SH-SY5Y (cell line): ENCODE measurements around the gene OMP.

Experiments used
- GATA2 ChIP-seq: IDR thresholded peaks from 2 replicates; pipeline ENCODE4 v1.6.1; 2011; ENCODE audit warnings: mild to moderate bottlenecking, low read depth, low read length
- GATA3 ChIP-seq: IDR thresholded peaks from 2 replicates; pipeline ENCODE4 v1.6.1; 2011; ENCODE audit warnings: low read depth, mild to moderate bottlenecking, low read length, moderate library complexity

Gene OMP

GRCh38 chr11:77089004-77089545 is 13.6 kb upstream of the OMP start:
- no peak for TF ChIP-seq GATA2
- TF ChIP-seq GATA3 = no peak

- no peak for TF ChIP-seq GATA3
- no peak for TF ChIP-seq GATA2
Observed at GRCh38 chr11:77090046-77090372, 12.6 kb upstream of the OMP start.

- no peak for TF ChIP-seq GATA3
Observed at GRCh38 chr11:77090373-77091111, 12.1 kb upstream of the OMP start.

GRCh38 chr11:77091146-77091940 is 11.3 kb upstream of the OMP start:
- TF ChIP-seq GATA3 = no peak
- TF ChIP-seq GATA2 = no peak

- no peak for TF ChIP-seq GATA3
- no peak for TF ChIP-seq GATA2
Observed at GRCh38 chr11:77092382-77092781, 10.3 kb upstream of the OMP start.

- no peak for TF ChIP-seq GATA2
Observed at GRCh38 chr11:77093056-77093891, 9.4 kb upstream of the OMP start.

- no peak for TF ChIP-seq GATA2
- TF ChIP-seq GATA3 = no peak
Observed at GRCh38 chr11:77093987-77094840, 8.4 kb upstream of the OMP start.

- TF ChIP-seq GATA2 = no peak
- TF ChIP-seq GATA3 = no peak
Observed at GRCh38 chr11:77094841-77095365, 7.7 kb upstream of the OMP start.

GRCh38 chr11:77095551-77096490 is 6.8 kb upstream of the OMP start:
- TF ChIP-seq GATA3 = no peak
- TF ChIP-seq GATA2 = no peak

- TF ChIP-seq GATA2 (no peak), GATA3 (no peak)
Observed at GRCh38 chr11:77096591-77097019, 6.0 kb upstream of the OMP start.

GRCh38 chr11:77100166-77101042 is 2.2 kb upstream of the OMP start:
- no peak for TF ChIP-seq GATA3
- no peak for TF ChIP-seq GATA2
